Neural cell (in vitro differentiated cells): Measurements from ENCODE around the gene CAPN2. TPM values are rescaled to one million over a fixed set of nuclear protein-coding genes. Genes with fewer than 3 reads are reported as not detected.

Experiments used
- H2AFZ ChIP-seq: fragments of 200-600, 300-800 bp; sonication (generic), shearing (Covaris generic); 2 replicates; pipeline ENCODE4 v1.6.0; 2014; ENCODE audit warnings: low read depth, mild to moderate bottlenecking, antibody characterized with exemption, low read length, moderate library complexity
- H3F3A ChIP-seq: fragments of 200-600 bp; shearing (Covaris generic); 2 replicates; pipeline ENCODE4 v1.6.1; 2016; ENCODE audit warnings: mild to moderate bottlenecking, moderate library complexity, mixed read lengths, antibody characterized with exemption, low read length; ENCODE audit not compliant: insufficient read depth, poor library complexity, severe bottlenecking
- H3K27ac ChIP-seq: fragments of 200-600, 300-800 bp; sonication (generic), shearing (Covaris generic); 2 replicates; pipeline ENCODE4 v1.5.1; 2014; ENCODE audit warnings: mild to moderate bottlenecking, low read length, moderate library complexity
- H3K27me3 ChIP-seq: fragments of 300-800, 200-600 bp; sonication (generic), shearing (Covaris generic); 2 replicates; pipeline ENCODE4 v1.6.0; 2014; ENCODE audit warnings: mild to moderate bottlenecking, low read depth, low read length, moderate library complexity; ENCODE audit not compliant: insufficient read depth
- H3K36me3 ChIP-seq: fragments of 300-800, 200-600 bp; sonication (generic), shearing (Covaris generic); 2 replicates; pipeline ENCODE4 v1.5.1; 2014; ENCODE audit warnings: mild to moderate bottlenecking, antibody characterized with exemption, low read length, moderate library complexity; ENCODE audit not compliant: insufficient read depth
- H3K4me2 ChIP-seq: fragments of 300-800, 200-600 bp; sonication (generic), shearing (Covaris generic); 2 replicates; pipeline ENCODE4 v1.6.0; 2014; ENCODE audit warnings: mild to moderate bottlenecking, low read length
- H3K4me3 ChIP-seq: fragments of 300-800, 200-600 bp; sonication (generic), shearing (Covaris generic); 2 replicates; pipeline ENCODE4 v1.5.1; 2014; ENCODE audit warnings: mild to moderate bottlenecking, low read length, moderate library complexity
- H3K79me2 ChIP-seq: fragments of 200-600 bp; shearing (Covaris generic); replicated peaks from 2 replicates; pipeline ENCODE4 v1.6.0; 2014; ENCODE audit warnings: mild to moderate bottlenecking, low read length, moderate library complexity; ENCODE audit not compliant: insufficient read depth
- H3K9ac ChIP-seq: fragments of 300-800, 200-600 bp; sonication (generic), shearing (Covaris generic); 2 replicates; pipeline ENCODE4 v1.6.1; 2016; ENCODE audit warnings: mild to moderate bottlenecking, low read length, mixed read lengths
- H3K9me2 ChIP-seq: fragments of 200-600 bp; shearing (Covaris generic); 2 replicates; pipeline ENCODE4 v1.6.1; 2016; ENCODE audit warnings: mild to moderate bottlenecking, low read length, mixed read lengths; ENCODE audit not compliant: insufficient read depth
- H3K9me3 ChIP-seq: fragments of 200-600, 300-800 bp; sonication (generic), shearing (Covaris generic); 2 replicates; pipeline ENCODE4 v1.6.1; 2016; ENCODE audit warnings: mild to moderate bottlenecking, mixed run types, low read length, moderate library complexity, mixed read lengths
- H4K20me1 ChIP-seq: fragments of 200-600 bp; shearing (Covaris generic); 2 replicates; pipeline ENCODE4 v1.6.1; 2016; ENCODE audit warnings: mild to moderate bottlenecking, mixed run types; ENCODE audit not compliant: insufficient read depth
- EP300 ChIP-seq: fragments of 450-650 bp; conservative IDR thresholded peaks from 2 replicates; pipeline ENCODE4 v1.6.1; 2014; ENCODE audit warnings: antibody characterized with exemption, mild to moderate bottlenecking, moderate library complexity; ENCODE audit not compliant: poor library complexity, severe bottlenecking
- EZH2 ChIP-seq: fragments of 200-600, 300-800 bp; shearing (Covaris generic), sonication (generic); IDR thresholded peaks from 2 replicates; pipeline ENCODE4 v1.6.1; 2014; ENCODE audit warnings: antibody characterized with exemption, low read length, borderline replicate concordance, mild to moderate bottlenecking; ENCODE audit not compliant: insufficient read depth, poor library complexity, severe bottlenecking
- MXI1 ChIP-seq: fragments of 450-650 bp; conservative IDR thresholded peaks from 2 replicates; pipeline ENCODE4 v1.6.1; 2014; ENCODE audit warnings: antibody characterized with exemption, mild to moderate bottlenecking; ENCODE audit not compliant: poor library complexity, severe bottlenecking
- POLR2AphosphoS5 ChIP-seq: IDR thresholded peaks from 2 replicates; pipeline ENCODE4 v1.6.1; 2012
- RAD21 ChIP-seq: fragments of 450-650 bp; conservative IDR thresholded peaks from 2 replicates; pipeline ENCODE4 v1.6.1; 2014; ENCODE audit warnings: antibody characterized with exemption, mild to moderate bottlenecking, moderate library complexity
- REST ChIP-seq: IDR thresholded peaks from 2 replicates; pipeline ENCODE4 v1.6.1; 2012; ENCODE audit warnings: borderline replicate concordance
- SMC3 ChIP-seq: fragments of 450-650 bp; conservative IDR thresholded peaks from 2 replicates; pipeline ENCODE4 v1.6.1; 2014; ENCODE audit warnings: antibody characterized with exemption, mild to moderate bottlenecking, moderate library complexity; ENCODE audit not compliant: poor library complexity
- TAF1 ChIP-seq: IDR thresholded peaks from 2 replicates; pipeline ENCODE4 v1.6.1; 2012; ENCODE audit warnings: low read depth
- polyA plus RNA-seq: library from polyadenylated mRNA; depleted of rRNA; stranded (reverse); fragments of >200 nt; gene quantifications from 2 replicates; pipeline ENCODE4 v1.2.3, GENCODE V29; 2014
- TF ChIP-seq, protein P1 (sequence below): fragments of 450-650 bp; IDR thresholded peaks from 2 replicates; pipeline ENCODE4 v1.5.1; 2014; ENCODE audit warnings: antibody characterized with exemption, mild to moderate bottlenecking, moderate library complexity; ENCODE audit not compliant: poor library complexity, severe bottlenecking

The CAPN2 gene
- polyA plus RNA-seq, 1 donor from 2014 or later: 58.8 TPM

DNA sequence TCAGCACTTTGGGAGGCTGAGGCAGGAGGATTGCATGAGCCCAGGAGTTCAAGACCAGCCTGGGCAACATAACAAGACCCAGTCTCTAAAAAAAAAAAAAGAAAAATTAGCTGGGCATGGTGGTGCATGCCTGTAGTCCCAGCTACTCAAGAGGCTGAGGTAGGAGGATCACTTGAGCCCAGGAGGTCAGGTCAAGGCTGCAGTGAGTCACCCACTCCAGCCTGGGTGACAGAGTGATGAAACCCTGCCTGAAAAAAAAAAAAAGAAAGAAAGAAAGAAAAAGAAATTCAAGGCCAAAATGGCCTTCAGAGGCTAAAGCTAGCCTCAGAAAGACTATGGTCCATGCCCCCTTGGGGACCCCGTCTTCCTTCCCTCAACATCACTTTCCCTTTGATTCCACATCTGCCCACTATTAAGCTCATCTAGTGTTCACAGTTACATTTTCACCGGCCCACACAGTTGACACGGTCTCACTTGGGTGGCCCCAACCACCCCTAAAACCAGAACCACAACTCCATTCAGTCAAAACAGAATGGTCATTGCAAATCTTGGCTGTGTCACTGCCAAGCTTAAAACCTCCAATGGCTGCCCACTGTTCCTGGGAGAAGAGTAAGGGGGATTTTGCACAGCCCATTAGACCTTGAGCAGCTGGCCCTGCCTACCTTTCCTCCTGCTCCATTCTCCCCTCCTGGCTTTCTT is 44.7 kb upstream of the CAPN2 start:
- Histone ChIP-seq H3K27ac (no peak overlapping the region), H3K4me2 (no peak overlapping the region), H3K79me2 (no peaks in the 10 kb centered on the region), H3K9ac (no peak overlapping the region), H3K9me3 (no peaks in the 10 kb centered on the region), H3F3A (no peaks in the 10 kb centered on the region), H3K9me2 (no peaks in the 10 kb centered on the region), H2AFZ (no peak overlapping the region), H3K4me3 (no peak overlapping the region), H3K27me3 (no peaks in the 10 kb centered on the region), H4K20me1 (no peaks in the 10 kb centered on the region), H3K36me3 (no peaks in the 10 kb centered on the region)
- TF ChIP-seq REST (no peak), MXI1 (no peak), POLR2AphosphoS5 (no peak), EZH2 (no peak), SMC3 (no peak), RAD21 (no peak), EP300 (no peak), TAF1 (no peak)
- TF ChIP-seq, protein P1, sequence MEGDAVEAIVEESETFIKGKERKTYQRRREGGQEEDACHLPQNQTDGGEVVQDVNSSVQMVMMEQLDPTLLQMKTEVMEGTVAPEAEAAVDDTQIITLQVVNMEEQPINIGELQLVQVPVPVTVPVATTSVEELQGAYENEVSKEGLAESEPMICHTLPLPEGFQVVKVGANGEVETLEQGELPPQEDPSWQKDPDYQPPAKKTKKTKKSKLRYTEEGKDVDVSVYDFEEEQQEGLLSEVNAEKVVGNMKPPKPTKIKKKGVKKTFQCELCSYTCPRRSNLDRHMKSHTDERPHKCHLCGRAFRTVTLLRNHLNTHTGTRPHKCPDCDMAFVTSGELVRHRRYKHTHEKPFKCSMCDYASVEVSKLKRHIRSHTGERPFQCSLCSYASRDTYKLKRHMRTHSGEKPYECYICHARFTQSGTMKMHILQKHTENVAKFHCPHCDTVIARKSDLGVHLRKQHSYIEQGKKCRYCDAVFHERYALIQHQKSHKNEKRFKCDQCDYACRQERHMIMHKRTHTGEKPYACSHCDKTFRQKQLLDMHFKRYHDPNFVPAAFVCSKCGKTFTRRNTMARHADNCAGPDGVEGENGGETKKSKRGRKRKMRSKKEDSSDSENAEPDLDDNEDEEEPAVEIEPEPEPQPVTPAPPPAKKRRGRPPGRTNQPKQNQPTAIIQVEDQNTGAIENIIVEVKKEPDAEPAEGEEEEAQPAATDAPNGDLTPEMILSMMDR: no peak

DNA sequence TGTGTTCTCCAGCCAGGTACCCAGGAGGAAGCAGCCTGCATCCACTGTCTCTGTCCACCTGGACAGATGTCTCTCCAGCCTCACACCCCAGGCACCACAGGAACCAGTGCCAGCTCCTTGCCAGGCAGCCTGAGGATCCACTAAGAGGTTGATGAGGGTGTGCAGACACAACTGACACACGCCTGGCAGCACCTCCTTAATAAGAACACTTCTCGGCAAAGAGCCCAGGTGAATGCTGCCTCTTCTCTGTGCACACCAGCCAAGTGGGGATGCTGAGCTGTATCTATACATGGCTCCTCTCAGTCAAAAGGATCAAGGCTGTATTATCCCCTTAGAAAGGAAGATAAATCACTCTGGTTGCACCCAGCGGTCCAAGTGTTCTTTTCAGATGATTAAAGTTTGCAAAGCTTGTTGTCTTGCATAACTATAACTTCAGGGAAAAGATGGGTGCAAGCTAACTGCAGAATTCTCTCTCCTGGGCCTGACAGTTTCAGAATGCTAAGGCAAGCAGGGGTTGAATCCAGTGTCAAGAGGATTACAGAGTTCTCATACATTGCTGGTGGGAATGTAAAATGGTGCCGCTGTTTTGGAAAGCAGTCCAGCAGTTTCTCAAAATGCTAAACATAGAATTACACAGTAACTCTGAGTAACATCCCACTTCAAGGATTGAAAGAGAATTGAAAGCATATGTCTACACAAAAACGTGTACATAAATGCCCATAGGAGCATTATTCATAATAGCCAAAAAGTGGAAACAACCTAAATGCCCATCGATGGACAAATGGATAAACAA is 43.1 kb upstream of the CAPN2 start:
- H3K27me3 ChIP-seq: no peaks in the 10 kb centered on the region
- no peak overlapping the region for H3K4me2 ChIP-seq
- H4K20me1 ChIP-seq: no peaks in the 10 kb centered on the region
- H2AFZ ChIP-seq: no peak overlapping the region
- no peaks in the 10 kb centered on the region for H3K9me2 ChIP-seq
- TF ChIP-seq, protein P1: no peak
- TF ChIP-seq SMC3: no peak
- TF ChIP-seq POLR2AphosphoS5: no peak
- no peak for TF ChIP-seq EP300
- no peak for TF ChIP-seq RAD21
- TF ChIP-seq TAF1: no peak
- H3F3A ChIP-seq: no peaks in the 10 kb centered on the region
- H3K4me3 ChIP-seq: no peak overlapping the region
- no peak overlapping the region for H3K9ac ChIP-seq
- H3K79me2 ChIP-seq: no peaks in the 10 kb centered on the region
- no peak overlapping the region for H3K27ac ChIP-seq
- H3K9me3 ChIP-seq: no peaks in the 10 kb centered on the region
- H3K36me3 ChIP-seq: no peaks in the 10 kb centered on the region
